PC-9 (cell line): ENCODE results near the gene PNPT1. TPM values are rescaled to one million over a fixed set of nuclear protein-coding genes. Genes with fewer than 3 reads are reported as not detected.
"Not testable (repeated sequence)": the region's sequence is repeated elsewhere in the genome, so short reads cannot be mapped to it uniquely, and the experiment has no call there.

Experiments used
- BruUV-seq: library from RNA; stranded (reverse); fragments of 400-500 nt; replicated peaks from 2 replicates; lab custom pipeline; 2021; lab: Mats Ljungman, UMichigan
- CTCF ChIA-PET: fragments of 300-600 bp; sonication (Branson Sonifier 250); formaldehyde crosslinking; loops from one replicate; lab custom pipeline; 2022; ENCODE audit warnings: antibody characterized with exemption; lab: Charles Lee
- POLR2A ChIA-PET: fragments of 300-600 bp; sonication (Branson Sonifier 250); formaldehyde crosslinking; loops from one replicate; lab custom pipeline; 2022; ENCODE audit warnings: antibody characterized with exemption; ENCODE audit not compliant: unreplicated experiment; lab: Charles Lee
- DNase-seq, 2 experiments: peaks; one replicate each; pipeline versions ENCODE4 v3.0.0 to v3.0.0-alpha.2; 2015 to 2022; ENCODE audit warnings: mixed read lengths in 1 of 2
- H2AFZ ChIP-seq: fragments of 200-600 bp; sonication (generic); 2 replicates; pipeline ENCODE4 v1.8.1; 2017; ENCODE audit warnings: antibody characterized with exemption
- H3F3A ChIP-seq: fragments of 200-600 bp; sonication (generic); 2 replicates; pipeline ENCODE4 v1.8.1; 2017; ENCODE audit warnings: antibody characterized with exemption, mild to moderate bottlenecking, low read depth; ENCODE audit not compliant: insufficient read depth
- H3K27ac ChIP-seq: fragments of 200-600 bp; sonication (generic); 2 replicates; pipeline ENCODE4 v1.6.1; 2016; ENCODE audit warnings: mixed run types
- H3K27me3 ChIP-seq: fragments of 200-600 bp; sonication (generic); 2 replicates; pipeline ENCODE4 v1.6.1; 2016; ENCODE audit warnings: low read depth, mixed run types; ENCODE audit not compliant: insufficient read depth
- H3K36me3 ChIP-seq: fragments of 200-600 bp; sonication (generic); 2 replicates; pipeline ENCODE4 v1.6.1; 2016; ENCODE audit warnings: low read depth, mixed run types
- H3K4me1 ChIP-seq: fragments of 200-600 bp; sonication (generic); replicated peaks from 2 replicates; pipeline ENCODE4 v1.6.1; 2016; ENCODE audit warnings: mixed run types; ENCODE audit not compliant: insufficient read depth
- H3K4me2 ChIP-seq: fragments of 200-600 bp; sonication (generic); 2 replicates; pipeline ENCODE4 v1.6.1; 2017; ENCODE audit warnings: mixed run types
- H3K4me3 ChIP-seq: fragments of 200-600 bp; sonication (generic); 2 replicates; pipeline ENCODE4 v1.6.1; 2016; ENCODE audit warnings: mixed run types
- H3K79me2 ChIP-seq: fragments of 200-600 bp; sonication (generic); 2 replicates; pipeline ENCODE4 v1.6.1; 2017; ENCODE audit warnings: low read depth, mixed run types
- H3K9me2 ChIP-seq: fragments of 200-600 bp; sonication (generic); 2 replicates; pipeline ENCODE4 v1.8.1; 2017; ENCODE audit warnings: mild to moderate bottlenecking; ENCODE audit not compliant: insufficient read depth
- H3K9me3 ChIP-seq: fragments of 200-600 bp; sonication (generic); 2 replicates; pipeline ENCODE4 v1.8.1; 2016; ENCODE audit warnings: low read depth; ENCODE audit not compliant: insufficient read depth
- H4K20me1 ChIP-seq: fragments of 200-600 bp; sonication (generic); 2 replicates; pipeline ENCODE4 v1.8.1; 2017; ENCODE audit not compliant: insufficient read depth
- CTCF ChIP-seq: fragments of 200-600 bp; sonication (generic); conservative IDR thresholded peaks from 2 replicates; pipeline ENCODE4 v1.6.1; 2017; ENCODE audit warnings: mixed run types, antibody characterized with exemption, mild to moderate bottlenecking, moderate library complexity
- EZH2 ChIP-seq: fragments of 200-600 bp; sonication (generic); IDR thresholded peaks from 2 replicates; pipeline ENCODE4 v1.8.0; 2017; ENCODE audit warnings: antibody characterized with exemption, low read depth
- intact Hi-C: fragments of 100-400 bp; cut with micrococcal nuclease; formaldehyde crosslinking; loops from one replicate; pipeline ENCODE4 v1.10.0; 2022; ENCODE audit not compliant: unreplicated experiment
- total RNA-seq: library from RNA; stranded (reverse); gene quantifications from 2 replicates; pipeline ENCODE4 v1.2.3, GENCODE V29; 2021

Gene PNPT1
- total RNA-seq, 1 experiment from 2014 or later, result 23.1 TPM

GRCh38 chr2:55705027-55705653 lies 11.5 kb upstream of the PNPT1 start:
- Histone ChIP-seq H3K27me3 (no peaks in the 10 kb centered on the region; the same call in 1 of the 2 replicates), H4K20me1 (no peaks in the 10 kb centered on the region), H3K27ac (no peak overlapping the region), H3K4me1 (no peaks in the 10 kb centered on the region), H3K79me2 (no peaks in the 10 kb centered on the region), H3K36me3 (no peaks in the 10 kb centered on the region), H3F3A (no peaks in the 10 kb centered on the region), H3K9me3 (no peaks in the 10 kb centered on the region), H3K4me3 (no peak overlapping the region), H3K9me2 (no peaks in the 10 kb centered on the region; the same call in 1 of the 2 replicates), H2AFZ (no peak overlapping the region), H3K4me2 (no peak overlapping the region)
- intact Hi-C loops, result no loop called here
- ChIA-PET CTCF (interaction anchor here (0.6 kb wide), 1 partner anchor 10 kb away, joined by 7 read pairs; no protein-coding TSS in a partner anchor), POLR2A (no interaction called here)
- DNase-seq, result no peak
- TF ChIP-seq CTCF, result no peak
- TF ChIP-seq EZH2, result no peak
- no TSS peak for BruUV-seq

- no peaks in the 10 kb centered on the region for H3K4me1 ChIP-seq
- H3K4me3 ChIP-seq, result no peak overlapping the region
- H4K20me1 ChIP-seq, result no peaks in the 10 kb centered on the region
- no peak for DNase-seq
- H3K9me3 ChIP-seq, result no peaks in the 10 kb centered on the region
- no peaks in the 10 kb centered on the region; the same call in 1 of the 2 replicates for H3K9me2 ChIP-seq
- intact Hi-C loops, result no loop called here
- H3K4me2 ChIP-seq, result no peak overlapping the region
- TF ChIP-seq CTCF (no peak), EZH2 (no peak)
- H3K27me3 ChIP-seq, result no peaks in the 10 kb centered on the region; the same call in 1 of the 2 replicates
- CTCF ChIA-PET, result no interaction called here
- H2AFZ ChIP-seq, result no peak overlapping the region
- POLR2A ChIA-PET, result no interaction called here
- no peaks in the 10 kb centered on the region for H3F3A ChIP-seq
- no TSS peak for BruUV-seq
- no peaks in the 10 kb centered on the region for H3K79me2 ChIP-seq
- no peak overlapping the region for H3K27ac ChIP-seq
- H3K36me3 ChIP-seq, result no peaks in the 10 kb centered on the region
These were observed 9.7 kb upstream of the PNPT1 start for GRCh38 chr2:55703350-55703749.

GRCh38 chr2:55692740-55693139 lies 904 bp downstream of the PNPT1 start:
- H3K9me2 ChIP-seq, H3K27me3 ChIP-seq, H3F3A ChIP-seq, H3K27ac ChIP-seq, BruUV-seq, CTCF ChIA-PET, H3K9me3 ChIP-seq, DNase-seq, POLR2A ChIA-PET: not testable (repeated sequence)
- H3K36me3 ChIP-seq, result peaks cover 12% of the 10 kb centered on the region; the same call in 1 of the 2 replicates
- peak overlapping the region; percentile 96 for H2AFZ ChIP-seq
- H3K4me3 ChIP-seq, result peak overlapping the region; percentile 87
- H3K79me2 ChIP-seq, result peaks cover 55% of the 10 kb centered on the region
- peaks cover 15% of the 10 kb centered on the region for H3K4me1 ChIP-seq
- H3K4me2 ChIP-seq, result peak overlapping the region; percentile 73
- intact Hi-C loops, result loop anchor here (2.0 kb wide), 1 partner anchor 438 kb away; no protein-coding TSS in a partner anchor
- peaks cover 16% of the 10 kb centered on the region; the same call in 1 of the 2 replicates for H4K20me1 ChIP-seq
